CD4-positive, alpha-beta T cell treated with Interleukin-4 for 4 hours (primary cell): Measurements from ENCODE around the gene GLRX.
"Not testable (repeated sequence)": the region's sequence is repeated elsewhere in the genome, so short reads cannot be mapped to it uniquely, and the experiment has no call there.

Source experiments
- DNase-seq: peaks from one replicate; pipeline ENCODE4 v3.0.0-alpha.2; 2020

The GLRX gene

GRCh38 chr5:95825495-95825894 is 3.0 kb upstream of the GLRX start:
- no peak for DNase-seq

- no peak for DNase-seq
These were observed 2.2 kb upstream of the GLRX start for GRCh38 chr5:95824747-95825146.

- peak; percentile 88 for DNase-seq
These were observed 1.4 kb upstream of the GLRX start for GRCh38 chr5:95823738-95824609.

GRCh38 chr5:95823218-95823737 is 752 bp upstream of the GLRX start:
- DNase-seq: no peak

- no peak for DNase-seq
These were observed 434 bp downstream of the GLRX start for GRCh38 chr5:95822043-95822541.

- no peak for DNase-seq
These were observed 1.2 kb downstream of the GLRX start for GRCh38 chr5:95821110-95822021.

GRCh38 chr5:95818181-95819147 is 4.1 kb downstream of the GLRX start:
- DNase-seq: peak; percentile 45

GRCh38 chr5:95817430-95817829 is 5.1 kb downstream of the GLRX start:
- DNase-seq: peak; percentile 77

GRCh38 chr5:95816776-95817175 is 5.8 kb downstream of the GLRX start:
- no peak for DNase-seq

- no peak for DNase-seq
These were observed 6.2 kb downstream of the GLRX start for GRCh38 chr5:95816341-95816740.

- no peak for DNase-seq
These were observed 7.3 kb downstream of the GLRX start for GRCh38 chr5:95815155-95815729.

GRCh38 chr5:95813035-95813434 is 9.5 kb downstream of the GLRX start:
- DNase-seq: not testable (repeated sequence)

GRCh38 chr5:95812074-95812471 is 10.5 kb downstream of the GLRX start:
- no peak for DNase-seq

GRCh38 chr5:95811461-95812073 is 11.0 kb downstream of the GLRX start:
- not testable (repeated sequence) for DNase-seq

GRCh38 chr5:95811126-95811423 is 11.5 kb downstream of the GLRX start:
- DNase-seq: not testable (repeated sequence)

- no peak for DNase-seq
These were observed 12.0 kb downstream of the GLRX start for GRCh38 chr5:95810305-95811125.

- DNase-seq: no peak
These were observed 13.0 kb downstream of the GLRX start for GRCh38 chr5:95809414-95809960.

GRCh38 chr5:95808686-95809413 is 13.7 kb downstream of the GLRX start:
- DNase-seq: peak; percentile 90

GRCh38 chr5:95808013-95808685 is 14.4 kb downstream of the GLRX start:
- no peak for DNase-seq
